ENCODE data around the gene DTNA. TPM values are rescaled to one million over a fixed set of nuclear protein-coding genes. Genes with fewer than 3 reads are reported as not detected.

Gene DTNA
- total RNA-seq, 1 experiment from 2014 or later = not detected

- POLR2A ChIA-PET (ENCODE audit: unreplicated experiment) = no interaction called here
- no peaks in the 10 kb centered on the region for H3K9me2 ChIP-seq (ENCODE audit: insufficient read depth)
- intact Hi-C loops (cut with micrococcal nuclease; ENCODE audit: unreplicated experiment) = no loop called here
- BruUV-seq (replicated peaks) = no TSS peak
- no peak overlapping the region for H3K4me3 ChIP-seq
- no peaks in the 10 kb centered on the region for H3K79me2 ChIP-seq (ENCODE audit: low read depth)
- H3K36me3 ChIP-seq (ENCODE audit: low read depth) = no peaks in the 10 kb centered on the region
- no peak overlapping the region for H3K27ac ChIP-seq
- H3K27me3 ChIP-seq (ENCODE audit: insufficient read depth, low read depth) = no peaks in the 10 kb centered on the region
- no peaks in the 10 kb centered on the region for H3F3A ChIP-seq (ENCODE audit: insufficient read depth, low read depth)
- H3K9me3 ChIP-seq (ENCODE audit: insufficient read depth, low read depth) = no peaks in the 10 kb centered on the region
- no peak overlapping the region for H2AFZ ChIP-seq
- no peak for DNase-seq
- TF ChIP-seq, protein P1, sequence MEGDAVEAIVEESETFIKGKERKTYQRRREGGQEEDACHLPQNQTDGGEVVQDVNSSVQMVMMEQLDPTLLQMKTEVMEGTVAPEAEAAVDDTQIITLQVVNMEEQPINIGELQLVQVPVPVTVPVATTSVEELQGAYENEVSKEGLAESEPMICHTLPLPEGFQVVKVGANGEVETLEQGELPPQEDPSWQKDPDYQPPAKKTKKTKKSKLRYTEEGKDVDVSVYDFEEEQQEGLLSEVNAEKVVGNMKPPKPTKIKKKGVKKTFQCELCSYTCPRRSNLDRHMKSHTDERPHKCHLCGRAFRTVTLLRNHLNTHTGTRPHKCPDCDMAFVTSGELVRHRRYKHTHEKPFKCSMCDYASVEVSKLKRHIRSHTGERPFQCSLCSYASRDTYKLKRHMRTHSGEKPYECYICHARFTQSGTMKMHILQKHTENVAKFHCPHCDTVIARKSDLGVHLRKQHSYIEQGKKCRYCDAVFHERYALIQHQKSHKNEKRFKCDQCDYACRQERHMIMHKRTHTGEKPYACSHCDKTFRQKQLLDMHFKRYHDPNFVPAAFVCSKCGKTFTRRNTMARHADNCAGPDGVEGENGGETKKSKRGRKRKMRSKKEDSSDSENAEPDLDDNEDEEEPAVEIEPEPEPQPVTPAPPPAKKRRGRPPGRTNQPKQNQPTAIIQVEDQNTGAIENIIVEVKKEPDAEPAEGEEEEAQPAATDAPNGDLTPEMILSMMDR (conservative IDR thresholded peaks at IDR 0.05) = no peak
- TF ChIP-seq EZH2 (IDR thresholded peaks at IDR 0.05; ENCODE audit: low read depth) = no peak
- H4K20me1 ChIP-seq (ENCODE audit: insufficient read depth) = no peaks in the 10 kb centered on the region
- CTCF ChIA-PET = no interaction called here
- H3K4me1 ChIP-seq (replicated peaks; ENCODE audit: insufficient read depth) = no peaks in the 10 kb centered on the region
- no peak overlapping the region for H3K4me2 ChIP-seq
Observed at GRCh38 chr18:34779112-34779511, 69.0 kb downstream of the DTNA start.

DNA sequence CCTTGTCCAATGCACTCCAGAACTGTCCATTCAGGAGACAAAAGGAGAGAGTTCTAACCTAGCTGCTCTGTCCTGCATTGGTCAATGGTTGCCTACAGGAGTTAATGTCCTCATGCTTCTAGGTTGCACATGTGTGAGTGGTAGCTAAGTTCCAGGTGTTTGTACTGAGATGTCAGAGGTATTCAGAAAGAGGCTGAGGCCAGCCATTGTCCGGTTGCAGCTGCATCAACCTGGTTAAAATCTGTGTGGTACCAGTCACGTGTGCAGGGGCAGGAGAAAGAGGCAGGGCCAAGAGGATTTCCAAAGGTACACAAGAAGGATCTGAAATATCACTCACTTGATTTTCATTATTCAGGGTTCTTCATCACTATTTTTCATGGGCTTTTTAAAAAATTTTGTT lies 70.8 kb downstream of the DTNA start:
- H4K20me1 ChIP-seq (ENCODE audit: insufficient read depth) = no peaks in the 10 kb centered on the region
- no TSS peak for BruUV-seq (replicated peaks)
- no peaks in the 10 kb centered on the region for H3K4me1 ChIP-seq (replicated peaks; ENCODE audit: insufficient read depth)
- H3K36me3 ChIP-seq (ENCODE audit: low read depth) = no peaks in the 10 kb centered on the region
- H3K27ac ChIP-seq = no peak overlapping the region
- H3K9me3 ChIP-seq (ENCODE audit: insufficient read depth, low read depth) = no peaks in the 10 kb centered on the region
- intact Hi-C loops (cut with micrococcal nuclease; ENCODE audit: unreplicated experiment) = no loop called here
- no peaks in the 10 kb centered on the region for H3K27me3 ChIP-seq (ENCODE audit: insufficient read depth, low read depth)
- no peak for TF ChIP-seq EZH2 (IDR thresholded peaks at IDR 0.05; ENCODE audit: low read depth)
- TF ChIP-seq, protein P1 (conservative IDR thresholded peaks at IDR 0.05) = no peak
- no peaks in the 10 kb centered on the region for H3K79me2 ChIP-seq (ENCODE audit: low read depth)
- no peak overlapping the region for H3K4me2 ChIP-seq
- H3K9me2 ChIP-seq (ENCODE audit: insufficient read depth) = no peaks in the 10 kb centered on the region
- CTCF ChIA-PET = no interaction called here
- H3K4me3 ChIP-seq = no peak overlapping the region
- H2AFZ ChIP-seq = no peak overlapping the region
- H3F3A ChIP-seq (ENCODE audit: insufficient read depth, low read depth) = no peaks in the 10 kb centered on the region
- no peak for DNase-seq
- POLR2A ChIA-PET (ENCODE audit: unreplicated experiment) = no interaction called here

GRCh38 chr18:34783501-34783900 lies 73.4 kb downstream of the DTNA start:
- ChIA-PET CTCF (no interaction called here), POLR2A (ENCODE audit: unreplicated experiment) (no interaction called here)
- H3K36me3 ChIP-seq (ENCODE audit: low read depth) = no peaks in the 10 kb centered on the region
- no peaks in the 10 kb centered on the region for H3F3A ChIP-seq (ENCODE audit: insufficient read depth, low read depth)
- no peak for DNase-seq
- TF ChIP-seq EZH2 (IDR thresholded peaks at IDR 0.05; ENCODE audit: low read depth) = no peak
- TF ChIP-seq, protein P1 (conservative IDR thresholded peaks at IDR 0.05) = no peak
- no peaks in the 10 kb centered on the region for H3K9me2 ChIP-seq (ENCODE audit: insufficient read depth)
- no peaks in the 10 kb centered on the region for H3K4me1 ChIP-seq (replicated peaks; ENCODE audit: insufficient read depth)
- no peaks in the 10 kb centered on the region for H3K9me3 ChIP-seq (ENCODE audit: insufficient read depth, low read depth)
- BruUV-seq (replicated peaks) = no TSS peak
- H3K79me2 ChIP-seq (ENCODE audit: low read depth) = no peaks in the 10 kb centered on the region
- H3K4me3 ChIP-seq = no peak overlapping the region
- peak overlapping the region; percentile 7; the same call in 1 of the 2 replicates for H3K4me2 ChIP-seq
- H2AFZ ChIP-seq = no peak overlapping the region
- intact Hi-C loops (cut with micrococcal nuclease; ENCODE audit: unreplicated experiment) = no loop called here
- H3K27me3 ChIP-seq (ENCODE audit: insufficient read depth, low read depth) = no peaks in the 10 kb centered on the region
- H4K20me1 ChIP-seq (ENCODE audit: insufficient read depth) = no peaks in the 10 kb centered on the region
- no peak overlapping the region for H3K27ac ChIP-seq
